ENCODE data around the gene BDP1. TPM values are rescaled to one million over a fixed set of nuclear protein-coding genes. Genes with fewer than 3 reads are reported as not detected.
"Not testable (repeated sequence)": the region's sequence is repeated elsewhere in the genome, so short reads cannot be mapped to it uniquely, and the experiment has no call there.

BDP1 gene

GRCh38 chr5:71600783-71601182 lies 145.3 kb downstream of the BDP1 start:
- H3K36me3 ChIP-seq (ENCODE audit: insufficient read depth, low read length), result peaks cover 11% of the 10 kb centered on the region
- no peak overlapping the region for H3K4me3 ChIP-seq (ENCODE audit: low read length)
- H3K9ac ChIP-seq (ENCODE audit: low read depth, low read length), result no peak overlapping the region
- peaks cover 19% of the 10 kb centered on the region for H3K4me1 ChIP-seq (ENCODE audit: control insufficient read depth, insufficient read depth, low read length)
- no peaks in the 10 kb centered on the region for H3K9me3 ChIP-seq (replicated peaks; ENCODE audit: low read length)
- H3K27me3 ChIP-seq (ENCODE audit: control insufficient read depth, insufficient read depth, low read length), result no peaks in the 10 kb centered on the region
- H3K4me2 ChIP-seq (ENCODE audit: low read length), result peak overlapping the region; percentile 47

GRCh38 chr5:71601222-71602026 lies 146.0 kb downstream of the BDP1 start:
- peaks cover 19% of the 10 kb centered on the region for H3K4me1 ChIP-seq (ENCODE audit: control insufficient read depth, insufficient read depth, low read length)
- H3K9ac ChIP-seq (ENCODE audit: low read depth, low read length), result no peak overlapping the region
- H3K36me3 ChIP-seq (ENCODE audit: insufficient read depth, low read length), result peaks cover 11% of the 10 kb centered on the region
- no peaks in the 10 kb centered on the region for H3K27me3 ChIP-seq (ENCODE audit: control insufficient read depth, insufficient read depth, low read length)
- H3K9me3 ChIP-seq (replicated peaks; ENCODE audit: low read length), result no peaks in the 10 kb centered on the region
- peak overlapping the region; percentile 47 for H3K4me2 ChIP-seq (ENCODE audit: low read length)
- no peak overlapping the region for H3K4me3 ChIP-seq (ENCODE audit: low read length)

- H3K9me3 ChIP-seq (replicated peaks; ENCODE audit: low read length); H3K4me3 ChIP-seq (ENCODE audit: low read length); H3K36me3 ChIP-seq (ENCODE audit: insufficient read depth, low read length); H3K4me2 ChIP-seq (ENCODE audit: low read length); H3K4me1 ChIP-seq (ENCODE audit: control insufficient read depth, insufficient read depth, low read length); H3K9ac ChIP-seq (ENCODE audit: low read depth, low read length); H3K27me3 ChIP-seq (ENCODE audit: control insufficient read depth, insufficient read depth, low read length): not testable (repeated sequence)
Observed at GRCh38 chr5:71609916-71610315, 154.5 kb downstream of the BDP1 start.

GRCh38 chr5:71615809-71616208 lies 160.4 kb downstream of the BDP1 start:
- Histone ChIP-seq H3K27me3 (ENCODE audit: control insufficient read depth, insufficient read depth, low read length) (no peaks in the 10 kb centered on the region), H3K36me3 (ENCODE audit: insufficient read depth, low read length) (no peaks in the 10 kb centered on the region), H3K4me2 (ENCODE audit: low read length) (no peak overlapping the region), H3K4me3 (ENCODE audit: low read length) (no peak overlapping the region), H3K9ac (ENCODE audit: low read depth, low read length) (no peak overlapping the region), H3K9me3 (replicated peaks; ENCODE audit: low read length) (no peaks in the 10 kb centered on the region), H3K4me1 (ENCODE audit: control insufficient read depth, insufficient read depth, low read length) (no peaks in the 10 kb centered on the region)

Small RNA genes within 50 kb of the gene (small RNA-seq; reads per million reads assigned to genes)
- gene HMGN1P12, result not detected
